Ectodermal cell (in vitro differentiated cells): ENCODE results near the gene ARHGEF38.

ENCODE experiments used
- H3K27ac ChIP-seq: 2 replicates; pipeline ENCODE4 v1.7.0; 2013; ENCODE audit warnings: mild to moderate bottlenecking, low read depth, low read length; ENCODE audit not compliant: insufficient read depth, poor library complexity, severe bottlenecking
- H3K27me3 ChIP-seq: 2 replicates; pipeline ENCODE4 v1.7.0; 2013; ENCODE audit warnings: mild to moderate bottlenecking, low read length; ENCODE audit not compliant: insufficient read depth, control insufficient read depth, poor library complexity, severe bottlenecking
- H3K36me3 ChIP-seq: one replicate; pipeline ENCODE4 v1.7.0; 2013; ENCODE audit warnings: low read length; ENCODE audit not compliant: control insufficient read depth, insufficient read depth
- H3K4me1 ChIP-seq: one replicate; pipeline ENCODE4 v1.7.0; 2013; ENCODE audit warnings: low read length; ENCODE audit not compliant: control insufficient read depth, insufficient read depth
- H3K4me3 ChIP-seq: 2 replicates; pipeline ENCODE4 v1.7.0; 2013; ENCODE audit warnings: low read depth, low read length, control low read depth; ENCODE audit not compliant: insufficient read depth
- H3K9me3 ChIP-seq: 2 replicates; pipeline ENCODE4 v1.7.0; 2013; ENCODE audit warnings: mild to moderate bottlenecking, low read length, moderate library complexity; ENCODE audit not compliant: control insufficient read depth
- WGBS, 2 experiments: methylation state at CpG; one replicate each; pipeline ENCODE4 v1.1.7; 2013; ENCODE audit warnings: missing lambda C conversion rate in 2 of 2; 5-methylcytosine and 5-hydroxymethylcytosine counted together

The ARHGEF38 gene

DNA sequence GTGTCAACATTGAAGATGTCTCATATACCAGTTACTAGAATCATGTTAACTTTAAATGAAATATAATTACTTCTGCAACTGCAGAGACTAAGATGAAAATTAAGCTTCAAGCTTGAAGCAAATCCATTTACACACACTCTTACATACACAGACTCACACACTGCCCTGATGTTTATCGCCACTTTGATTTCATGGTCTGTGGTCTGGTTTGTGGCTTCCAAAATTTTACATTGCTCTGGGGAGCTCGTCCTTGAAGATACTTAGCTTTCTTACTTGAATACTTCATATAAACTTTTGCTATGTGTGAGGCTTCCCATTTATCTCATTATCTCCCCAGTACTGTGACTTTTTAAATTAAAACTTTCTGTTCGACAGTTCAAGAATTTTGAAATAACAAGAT, 35.8 kb downstream of the ARHGEF38 start:
- no peak overlapping the region for H3K27ac ChIP-seq
- no peak overlapping the region for H3K4me3 ChIP-seq
- 89 to 91% methylated on average over 2 of the region's 3 CpGs for WGBS, 2 experiments
- no peaks in the 10 kb centered on the region for H3K4me1 ChIP-seq
- no peaks in the 10 kb centered on the region for H3K36me3 ChIP-seq
- H3K9me3 ChIP-seq: no peaks in the 10 kb centered on the region
- H3K27me3 ChIP-seq: no peaks in the 10 kb centered on the region

DNA sequence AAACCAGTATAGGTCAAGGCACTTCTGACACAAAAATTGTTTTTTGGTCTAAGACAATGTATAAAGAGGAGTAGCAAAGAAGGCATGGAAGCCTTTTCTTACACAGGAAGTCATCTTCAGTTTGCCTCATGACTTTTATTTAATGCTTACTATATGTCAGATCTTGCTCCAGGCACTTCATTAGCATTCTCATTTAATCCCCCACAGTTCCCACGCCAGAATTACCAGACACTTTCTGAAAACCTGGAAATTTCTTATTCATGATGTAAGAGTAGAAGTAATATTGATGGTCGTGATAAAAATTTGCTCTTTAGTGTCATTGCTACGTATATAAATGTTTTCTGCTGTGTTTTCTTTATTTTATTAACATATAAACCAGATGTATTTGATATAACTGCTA, 39.2 kb downstream of the ARHGEF38 start:
- Histone ChIP-seq H3K4me1 (no peaks in the 10 kb centered on the region), H3K36me3 (no peaks in the 10 kb centered on the region), H3K27me3 (no peaks in the 10 kb centered on the region), H3K27ac (no peak overlapping the region), H3K4me3 (no peak overlapping the region), H3K9me3 (no peaks in the 10 kb centered on the region)
- WGBS, 2 experiments: 100% methylated on average over 1 to 2 of the region's 3 CpGs

DNA sequence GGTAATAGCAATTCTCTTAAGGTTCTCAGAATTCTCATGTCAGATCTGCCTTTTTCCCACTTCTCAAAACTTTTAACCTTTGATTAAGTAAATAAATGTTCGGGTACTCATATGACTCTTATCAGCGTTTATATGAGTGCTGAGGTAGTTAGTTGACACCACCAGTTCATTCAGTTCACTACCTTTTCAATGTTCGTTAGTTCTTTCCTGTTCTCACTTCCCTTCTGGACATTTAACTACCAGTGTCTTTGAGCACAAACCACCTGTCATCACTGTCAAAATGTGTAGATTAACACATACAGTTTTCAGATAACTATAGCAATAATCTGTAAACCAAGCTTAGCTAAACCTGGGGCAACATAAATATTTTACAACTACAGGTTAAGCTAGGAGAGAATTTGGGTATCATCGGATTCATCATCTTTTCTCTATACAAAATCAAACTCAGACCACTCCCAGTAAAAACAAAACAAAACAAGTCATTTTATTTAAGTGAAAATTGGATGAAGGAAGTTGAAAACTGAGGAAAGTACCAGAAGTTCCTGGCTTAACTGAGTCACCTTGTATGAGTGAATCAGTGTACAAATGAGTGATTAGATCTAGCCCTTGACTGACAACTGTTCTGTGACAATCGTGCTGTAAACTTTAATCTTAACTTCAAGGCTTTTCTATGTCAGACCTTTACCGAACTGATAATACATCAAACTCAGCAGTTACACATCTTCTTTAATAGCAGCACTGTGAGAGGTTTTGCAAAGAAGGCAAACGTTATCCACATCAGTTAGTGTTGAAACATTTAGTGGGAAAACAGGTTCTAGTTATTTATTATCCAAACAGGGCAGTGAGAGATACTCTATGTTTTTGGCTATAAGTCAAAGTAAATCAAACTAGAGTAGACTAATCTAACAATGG, 41.9 kb downstream of the ARHGEF38 start:
- Histone ChIP-seq H3K9me3 (no peaks in the 10 kb centered on the region), H3K4me3 (no peak overlapping the region), H3K27me3 (no peaks in the 10 kb centered on the region), H3K4me1 (no peaks in the 10 kb centered on the region), H3K27ac (no peak overlapping the region), H3K36me3 (no peaks in the 10 kb centered on the region)
- WGBS, 2 experiments: 94 to 96% methylated on average over 7 of the region's 7 CpGs

- WGBS, 2 experiments: 80 to 83% methylated on average over 6 of the region's 6 CpGs
These were observed 44.3 kb downstream of the ARHGEF38 start for GRCh38 chr4:105596684-105597083.

GRCh38 chr4:105598052-105598451, 45.6 kb downstream of the ARHGEF38 start:
- Histone ChIP-seq H3K4me3 (no peak overlapping the region), H3K27me3 (no peaks in the 10 kb centered on the region), H3K27ac (no peak overlapping the region), H3K9me3 (no peaks in the 10 kb centered on the region), H3K36me3 (no peaks in the 10 kb centered on the region), H3K4me1 (peaks cover 16% of the 10 kb centered on the region)
- 87 to 88% methylated on average over 2 to 4 of the region's 4 CpGs for WGBS, 2 experiments

More at GRCh38 chr4:105596684-105597083, 44.3 kb downstream of the ARHGEF38 start:
- peaks cover 16% of the 10 kb centered on the region for H3K4me1 ChIP-seq
- H3K27ac ChIP-seq: no peak overlapping the region
- no peak overlapping the region for H3K4me3 ChIP-seq
- no peaks in the 10 kb centered on the region for H3K36me3 ChIP-seq
- no peaks in the 10 kb centered on the region for H3K9me3 ChIP-seq
- no peaks in the 10 kb centered on the region for H3K27me3 ChIP-seq

- Histone ChIP-seq H3K36me3 (no peaks in the 10 kb centered on the region), H3K27ac (no peak overlapping the region), H3K4me1 (peaks cover 16% of the 10 kb centered on the region), H3K9me3 (no peaks in the 10 kb centered on the region), H3K4me3 (no peak overlapping the region), H3K27me3 (no peaks in the 10 kb centered on the region)
- WGBS, 2 experiments: 78 to 100% methylated on average over 1 of the region's 1 CpG
These were observed 46.4 kb downstream of the ARHGEF38 start for GRCh38 chr4:105598787-105599186.

GRCh38 chr4:105599482-105599881, 47.1 kb downstream of the ARHGEF38 start:
- H3K4me1 ChIP-seq: peaks cover 16% of the 10 kb centered on the region
- H3K4me3 ChIP-seq: no peak overlapping the region
- WGBS, 2 experiments: 95% methylated on average over 3 of the region's 3 CpGs; no CpG with 5 or more reads in 1 of the 2 experiments
- no peaks in the 10 kb centered on the region for H3K36me3 ChIP-seq
- no peak overlapping the region for H3K27ac ChIP-seq
- no peaks in the 10 kb centered on the region for H3K9me3 ChIP-seq
- no peaks in the 10 kb centered on the region for H3K27me3 ChIP-seq

- WGBS, 2 experiments: 79 to 88% methylated on average over 3 of the region's 3 CpGs
- Histone ChIP-seq H3K27ac (no peak overlapping the region), H3K36me3 (no peaks in the 10 kb centered on the region), H3K9me3 (no peaks in the 10 kb centered on the region), H3K4me1 (peaks cover 16% of the 10 kb centered on the region), H3K27me3 (no peaks in the 10 kb centered on the region), H3K4me3 (no peak overlapping the region)
These were observed 47.7 kb downstream of the ARHGEF38 start for GRCh38 chr4:105599932-105600655.

DNA sequence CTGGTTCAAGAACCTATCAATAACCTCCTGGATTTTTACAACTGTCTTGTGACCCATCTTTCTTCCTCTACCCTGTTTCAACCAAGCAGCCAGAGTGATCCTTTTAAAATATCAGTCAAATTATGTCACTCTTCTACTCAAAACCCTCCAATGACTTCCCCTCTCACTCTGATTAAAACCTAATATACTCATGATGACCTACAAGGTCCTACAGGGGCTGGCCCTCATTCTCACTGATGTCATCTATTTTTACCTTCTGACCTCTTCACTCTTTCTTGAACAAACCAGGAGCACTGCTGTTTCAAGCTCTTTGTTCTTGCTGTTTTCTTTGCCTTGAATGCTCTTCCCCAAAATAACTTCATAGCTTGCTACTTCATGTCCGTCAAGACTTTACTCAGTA, 48.5 kb downstream of the ARHGEF38 start:
- Histone ChIP-seq H3K9me3 (no peaks in the 10 kb centered on the region), H3K36me3 (no peaks in the 10 kb centered on the region), H3K27me3 (no peaks in the 10 kb centered on the region), H3K4me3 (no peak overlapping the region), H3K27ac (no peak overlapping the region), H3K4me1 (peaks cover 23% of the 10 kb centered on the region)
- 65 to 89% methylated on average over 1 of the region's 1 CpG for WGBS, 2 experiments

- H3K27ac ChIP-seq: no peak overlapping the region
- no peaks in the 10 kb centered on the region for H3K27me3 ChIP-seq
These were observed 49.0 kb downstream of the ARHGEF38 start for GRCh38 chr4:105601406-105601805.

More at GRCh38 chr4:105601406-105601805, 49.0 kb downstream of the ARHGEF38 start:
- H3K36me3 ChIP-seq: no peaks in the 10 kb centered on the region
- 86 to 95% methylated on average over 1 of the region's 1 CpG for WGBS, 2 experiments
- no peak overlapping the region for H3K4me3 ChIP-seq
- peaks cover 23% of the 10 kb centered on the region for H3K4me1 ChIP-seq
- H3K9me3 ChIP-seq: no peaks in the 10 kb centered on the region
